Stimulated activated memory B cell treated with anti-CD40 and anti-IgM and Interleukin-4, amounts not matched to agents 10 μg/mL and 1 μg/mL and 100 μg/mL, for 72 hours (primary cell): ENCODE results near the gene AMH.
"Not testable (repeated sequence)": the region's sequence is repeated elsewhere in the genome, so short reads cannot be mapped to it uniquely, and the experiment has no call there.

Experiments
- ATAC-seq: fragments of 150-1000 bp; cut with Tn5 transposase; 2 replicates; pipeline ENCODE4 v1.10.0; 2021
- H3K27ac Mint-ChIP-seq: one replicate; pipeline ENCODE4 v1.8.0; 2022; ENCODE audit warnings: mild to moderate bottlenecking, mixed read lengths
- H3K27me3 Mint-ChIP-seq: one replicate; pipeline ENCODE4 v1.8.0; 2022; ENCODE audit warnings: mixed read lengths
- H3K36me3 Mint-ChIP-seq: one replicate; pipeline ENCODE4 v1.8.0; 2022; ENCODE audit warnings: mixed read lengths
- H3K4me1 Mint-ChIP-seq: one replicate; pipeline ENCODE4 v1.8.0; 2022; ENCODE audit warnings: mixed read lengths
- H3K4me3 Mint-ChIP-seq: one replicate; pipeline ENCODE4 v1.8.0; 2022; ENCODE audit warnings: mild to moderate bottlenecking, moderate library complexity, mixed read lengths
- H3K9me3 Mint-ChIP-seq: one replicate; pipeline ENCODE4 v1.8.0; 2022; ENCODE audit warnings: mixed read lengths

AMH gene

DNA sequence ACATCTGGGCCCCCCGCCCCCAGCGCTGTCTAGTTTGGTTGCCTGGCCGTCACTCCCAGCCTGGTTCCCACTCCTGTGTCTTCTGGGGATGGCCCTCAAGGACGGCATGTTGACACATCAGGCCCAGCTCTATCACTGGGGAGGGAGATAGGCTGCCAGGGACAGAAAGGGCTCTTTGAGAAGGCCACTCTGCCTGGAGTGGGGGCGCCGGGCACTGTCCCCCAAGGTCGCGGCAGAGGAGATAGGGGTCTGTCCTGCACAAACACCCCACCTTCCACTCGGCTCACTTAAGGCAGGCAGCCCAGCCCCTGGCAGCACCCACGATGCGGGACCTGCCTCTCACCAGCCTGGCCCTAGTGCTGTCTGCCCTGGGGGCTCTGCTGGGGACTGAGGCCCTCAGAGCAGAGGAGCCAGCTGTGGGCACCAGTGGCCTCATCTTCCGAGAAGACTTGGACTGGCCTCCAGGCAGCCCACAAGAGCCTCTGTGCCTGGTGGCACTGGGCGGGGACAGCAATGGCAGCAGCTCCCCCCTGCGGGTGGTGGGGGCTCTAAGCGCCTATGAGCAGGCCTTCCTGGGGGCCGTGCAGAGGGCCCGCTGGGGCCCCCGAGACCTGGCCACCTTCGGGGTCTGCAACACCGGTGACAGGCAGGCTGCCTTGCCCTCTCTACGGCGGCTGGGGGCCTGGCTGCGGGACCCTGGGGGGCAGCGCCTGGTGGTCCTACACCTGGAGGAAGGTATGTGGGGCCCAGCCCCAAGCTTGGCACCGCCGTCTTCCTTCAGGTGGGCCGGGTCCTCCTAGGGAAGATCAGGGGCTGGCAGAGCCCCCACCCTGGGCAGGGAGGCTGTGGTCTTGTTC is at the start of gene AMH:
Gene AMH, plus strand, starts transcription at position 314 of the 857 bp plus-strand sequence. Its CDS starts 10 bp downstream, at position 324.
- no peak for ATAC-seq

GRCh38 chr19:2199861-2200623 is 49.1 kb upstream of the AMH start:
- peaks cover 37% of the 10 kb centered on the region for H3K4me1 Mint-ChIP-seq
- H3K27ac Mint-ChIP-seq: no peak overlapping the region
- ATAC-seq: no peak
- no peak overlapping the region for H3K4me3 Mint-ChIP-seq
- H3K27me3 Mint-ChIP-seq: no peaks in the 10 kb centered on the region
- H3K9me3 Mint-ChIP-seq: no peaks in the 10 kb centered on the region
- H3K36me3 Mint-ChIP-seq: peaks cover 61% of the 10 kb centered on the region

More for the DNA sequence above, at the start of gene AMH:
- no peaks in the 10 kb centered on the region for H3K9me3 Mint-ChIP-seq
- no peak within 1 kb of the TSS for H3K4me3 Mint-ChIP-seq
- H3K27ac Mint-ChIP-seq: peak within 1 kb of the TSS; percentile 12
- peaks cover 24% of the 10 kb centered on the region for H3K27me3 Mint-ChIP-seq
- H3K36me3 Mint-ChIP-seq: peaks cover 43% of the 10 kb centered on the region
- H3K4me1 Mint-ChIP-seq: peaks cover 36% of the 10 kb centered on the region

DNA sequence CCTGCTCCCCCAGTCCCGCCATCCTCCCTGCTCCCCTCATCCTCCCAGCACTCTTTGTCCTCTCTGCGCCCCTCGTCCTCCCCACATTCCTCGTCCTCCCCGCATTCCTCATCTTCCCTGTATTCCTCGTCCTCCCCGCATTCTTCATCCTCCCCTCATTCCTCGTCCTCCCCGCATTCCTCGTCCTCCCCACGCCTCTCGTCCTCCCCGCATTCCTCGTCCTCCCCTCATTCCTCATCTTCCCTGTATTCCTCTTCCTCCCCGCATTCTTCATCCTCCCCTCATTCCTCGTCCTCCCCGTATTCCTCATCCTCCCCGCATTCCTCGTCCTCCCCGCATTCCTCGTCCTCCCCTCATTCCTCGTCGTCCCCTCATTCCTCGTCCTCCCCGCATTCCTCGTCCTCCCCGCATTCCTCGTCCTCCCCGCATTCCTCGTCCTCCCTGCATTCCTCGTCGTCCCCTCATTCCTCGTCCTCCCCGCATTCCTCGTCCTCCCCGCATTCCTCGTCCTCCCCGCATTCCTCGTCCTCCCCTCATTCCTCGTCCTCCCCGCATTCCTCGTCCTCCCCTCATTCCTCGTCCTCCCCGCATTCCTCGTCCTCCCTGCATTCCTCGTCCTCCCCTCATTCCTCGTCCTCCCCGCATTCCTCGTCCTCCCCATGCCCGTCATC is 48.4 kb upstream of the AMH start:
- ATAC-seq, H3K27ac Mint-ChIP-seq, H3K9me3 Mint-ChIP-seq, H3K27me3 Mint-ChIP-seq, H3K4me3 Mint-ChIP-seq: not testable (repeated sequence)
- H3K4me1 Mint-ChIP-seq: peaks cover 37% of the 10 kb centered on the region
- peaks cover 61% of the 10 kb centered on the region for H3K36me3 Mint-ChIP-seq

GRCh38 chr19:2201473-2202148 is 47.5 kb upstream of the AMH start:
- H3K4me1 Mint-ChIP-seq: peaks cover 35% of the 10 kb centered on the region
- peaks cover 61% of the 10 kb centered on the region for H3K36me3 Mint-ChIP-seq
- H3K4me3 Mint-ChIP-seq: no peak overlapping the region
- no peak overlapping the region for H3K27ac Mint-ChIP-seq
- H3K27me3 Mint-ChIP-seq: no peaks in the 10 kb centered on the region
- no peak for ATAC-seq
- no peaks in the 10 kb centered on the region for H3K9me3 Mint-ChIP-seq

- H3K9me3 Mint-ChIP-seq: no peaks in the 10 kb centered on the region
- peaks cover 58% of the 10 kb centered on the region for H3K36me3 Mint-ChIP-seq
- ATAC-seq: no peak
- H3K27me3 Mint-ChIP-seq: no peaks in the 10 kb centered on the region
- H3K4me1 Mint-ChIP-seq: peaks cover 28% of the 10 kb centered on the region
- no peak overlapping the region for H3K27ac Mint-ChIP-seq
- H3K4me3 Mint-ChIP-seq: no peak overlapping the region
Observed at GRCh38 chr19:2202366-2202765, 46.8 kb upstream of the AMH start.

DNA sequence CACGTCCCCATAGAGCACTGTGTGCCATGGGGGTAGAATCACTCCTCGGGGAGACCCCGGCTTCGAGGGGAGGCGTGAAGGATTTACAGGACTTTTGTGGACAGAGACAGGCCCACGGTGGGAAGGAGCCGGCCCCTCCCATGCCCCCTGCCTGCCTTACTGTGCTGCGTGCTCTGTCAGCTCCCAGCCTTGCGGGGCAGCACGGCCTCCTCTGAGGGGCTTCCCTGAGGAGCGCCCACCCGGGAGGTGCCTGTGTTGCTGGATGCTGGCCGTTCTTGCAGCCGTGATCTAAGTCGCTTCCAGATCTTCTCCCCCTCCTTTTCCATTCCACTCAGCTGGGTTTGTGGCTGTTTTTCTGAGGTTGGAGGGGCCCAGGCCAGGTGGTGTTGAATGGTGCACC is 42.1 kb upstream of the AMH start:
- Mint-ChIP-seq H3K9me3 (no peaks in the 10 kb centered on the region), H3K36me3 (peaks cover 59% of the 10 kb centered on the region), H3K27ac (no peak overlapping the region), H3K4me3 (no peak overlapping the region), H3K27me3 (no peaks in the 10 kb centered on the region), H3K4me1 (peaks cover 7% of the 10 kb centered on the region)
- no peak for ATAC-seq

DNA sequence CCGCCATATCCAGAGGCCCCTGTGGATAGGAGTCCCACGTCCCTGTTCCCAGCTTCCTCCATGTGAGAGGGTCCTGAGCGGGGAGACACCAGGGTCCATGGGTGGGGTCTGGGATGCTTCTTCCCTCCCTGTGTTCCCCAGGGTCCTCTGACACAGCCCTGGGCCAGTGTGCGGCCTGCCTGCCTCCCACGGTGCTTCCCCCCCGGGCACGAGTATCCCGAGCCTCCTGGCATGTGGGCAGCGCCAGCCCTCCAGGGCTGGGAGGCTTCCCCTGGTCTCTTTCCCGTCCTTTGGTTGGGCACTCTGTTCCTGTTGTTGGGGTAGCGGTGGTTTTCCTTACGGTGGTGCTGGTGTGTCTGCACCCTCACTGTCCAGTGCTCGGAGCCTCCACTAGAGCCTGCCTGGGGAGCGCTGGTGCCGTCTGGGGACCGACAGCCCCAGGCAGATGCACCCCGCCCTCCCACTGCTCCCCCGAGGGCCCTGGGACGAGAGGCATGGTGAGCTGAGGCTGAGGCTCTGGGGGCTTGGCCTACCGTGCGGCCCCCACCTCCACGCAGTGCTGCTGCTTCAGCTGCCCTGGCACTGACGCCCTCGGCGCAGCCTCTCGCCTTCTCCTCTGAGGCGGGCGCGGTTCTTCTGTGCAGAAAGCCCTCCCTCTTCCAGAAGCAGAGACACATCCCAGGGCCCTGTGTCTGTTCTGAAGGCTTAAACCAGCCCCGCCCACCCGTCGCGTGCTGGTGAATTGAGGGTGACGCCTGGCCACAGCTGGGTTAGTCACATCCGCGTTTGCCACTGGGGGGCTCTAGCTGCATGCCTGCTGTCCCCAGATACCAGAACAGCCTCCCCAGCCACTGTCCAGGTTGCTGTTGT is 40.9 kb upstream of the AMH start:
- peaks cover 65% of the 10 kb centered on the region for H3K36me3 Mint-ChIP-seq
- peak overlapping the region; percentile 57 for H3K27ac Mint-ChIP-seq
- peak; percentile 79 for ATAC-seq
- no peak overlapping the region for H3K4me3 Mint-ChIP-seq
- H3K9me3 Mint-ChIP-seq: no peaks in the 10 kb centered on the region
- H3K4me1 Mint-ChIP-seq: peaks cover 9% of the 10 kb centered on the region
- no peaks in the 10 kb centered on the region for H3K27me3 Mint-ChIP-seq

DNA sequence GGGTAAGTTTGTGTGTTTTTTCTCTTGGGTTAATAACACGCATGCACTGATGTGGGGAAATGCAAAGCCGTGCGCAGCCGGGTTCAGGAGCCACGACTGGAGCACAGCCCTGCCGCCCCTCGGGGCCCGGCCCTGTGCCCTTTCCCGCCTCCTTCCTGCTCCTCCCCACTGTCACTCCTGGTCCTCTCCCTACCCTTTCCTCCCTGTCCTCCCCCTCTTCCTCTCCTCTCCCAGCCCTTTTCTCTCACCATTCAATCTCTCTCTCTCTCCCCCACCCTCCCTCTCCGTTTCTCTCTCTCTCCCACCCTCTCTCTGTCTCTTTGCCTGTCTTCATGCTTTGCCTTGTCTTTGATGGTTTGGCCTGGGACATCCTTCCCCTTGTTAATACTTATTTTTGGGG is 40.1 kb upstream of the AMH start:
- H3K9me3 Mint-ChIP-seq: no peaks in the 10 kb centered on the region
- no peak for ATAC-seq
- no peaks in the 10 kb centered on the region for H3K27me3 Mint-ChIP-seq
- H3K36me3 Mint-ChIP-seq: peaks cover 66% of the 10 kb centered on the region
- H3K4me3 Mint-ChIP-seq: no peak overlapping the region
- peaks cover 13% of the 10 kb centered on the region for H3K4me1 Mint-ChIP-seq
- peak overlapping the region; percentile 57 for H3K27ac Mint-ChIP-seq

DNA sequence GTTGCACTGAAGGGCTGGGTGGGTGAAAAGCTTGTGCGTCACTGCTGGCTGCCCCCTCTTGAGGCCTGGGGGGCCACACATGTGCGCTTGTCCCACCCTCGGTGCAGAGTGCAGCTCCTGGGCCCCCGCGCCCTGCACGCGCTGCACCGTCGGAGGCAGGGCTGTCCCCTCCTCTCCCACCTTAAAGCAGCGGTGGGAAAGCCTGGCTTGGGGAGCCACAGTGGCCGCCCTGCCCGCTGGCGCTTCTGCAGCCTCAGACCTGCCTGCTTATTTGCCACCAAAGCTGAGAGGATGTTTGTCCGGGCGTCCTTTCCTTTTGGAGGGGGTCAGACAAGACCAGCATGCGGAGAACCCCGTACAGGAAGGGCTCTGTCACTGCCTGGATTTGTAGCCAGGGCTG is 39.7 kb upstream of the AMH start:
- Mint-ChIP-seq H3K4me3 (no peak overlapping the region), H3K36me3 (peaks cover 62% of the 10 kb centered on the region), H3K4me1 (peaks cover 9% of the 10 kb centered on the region), H3K27me3 (no peaks in the 10 kb centered on the region), H3K9me3 (no peaks in the 10 kb centered on the region), H3K27ac (no peak overlapping the region)
- no peak for ATAC-seq

GRCh38 chr19:2210206-2210605 is 38.9 kb upstream of the AMH start:
- no peaks in the 10 kb centered on the region for H3K9me3 Mint-ChIP-seq
- no peaks in the 10 kb centered on the region for H3K27me3 Mint-ChIP-seq
- H3K27ac Mint-ChIP-seq: no peak overlapping the region
- H3K4me3 Mint-ChIP-seq: no peak overlapping the region
- H3K4me1 Mint-ChIP-seq: peaks cover 17% of the 10 kb centered on the region
- no peak for ATAC-seq
- H3K36me3 Mint-ChIP-seq: peaks cover 58% of the 10 kb centered on the region

DNA sequence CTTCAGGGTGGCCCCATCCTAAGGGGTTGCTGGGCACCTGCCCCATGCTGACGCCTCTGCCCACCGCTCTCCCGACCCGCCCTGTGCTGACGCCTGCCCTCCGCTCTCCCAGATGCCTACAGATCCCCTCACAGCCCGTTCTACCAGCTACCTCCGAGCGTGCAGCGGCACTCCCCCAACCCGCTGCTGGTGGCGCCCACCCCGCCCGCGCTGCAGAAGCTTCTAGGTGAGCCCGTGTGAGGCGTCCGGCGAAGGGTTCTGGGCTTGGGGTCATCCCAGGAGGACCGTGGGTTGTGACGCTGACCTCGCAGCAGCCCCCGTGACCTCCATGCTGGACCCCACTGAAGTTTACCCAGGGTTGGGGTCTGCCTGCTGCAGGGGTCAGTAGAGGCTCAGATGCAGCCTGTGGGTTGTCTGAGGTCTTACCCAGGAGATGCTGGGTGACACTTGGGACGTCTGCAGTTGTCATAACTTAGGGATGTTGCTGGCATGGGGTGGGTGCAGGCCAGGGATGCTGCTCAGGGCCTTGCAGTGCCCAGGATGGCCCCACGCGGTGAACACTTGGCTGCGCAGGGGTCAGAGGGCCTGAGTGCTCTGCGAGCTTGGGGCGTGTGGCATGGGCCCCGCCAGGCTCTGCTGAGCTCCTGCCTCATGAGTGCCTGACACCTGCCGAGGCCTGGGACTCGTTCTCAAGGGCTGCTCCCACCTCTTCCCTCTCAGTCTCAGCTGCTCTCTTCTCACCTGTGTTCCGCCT is 38.0 kb upstream of the AMH start:
- no peaks in the 10 kb centered on the region for H3K27me3 Mint-ChIP-seq
- peaks cover 27% of the 10 kb centered on the region for H3K4me1 Mint-ChIP-seq
- ATAC-seq: no peak
- peak overlapping the region; percentile 47 for H3K27ac Mint-ChIP-seq
- no peak overlapping the region for H3K4me3 Mint-ChIP-seq
- H3K36me3 Mint-ChIP-seq: peaks cover 61% of the 10 kb centered on the region
- no peaks in the 10 kb centered on the region for H3K9me3 Mint-ChIP-seq

- no peak overlapping the region for H3K4me3 Mint-ChIP-seq
- no peak for ATAC-seq
- H3K36me3 Mint-ChIP-seq: peaks cover 67% of the 10 kb centered on the region
Observed at GRCh38 chr19:2212861-2213711, 36.0 kb upstream of the AMH start.

GRCh38 chr19:2213799-2214198 is 35.3 kb upstream of the AMH start:
- Mint-ChIP-seq H3K27me3 (no peaks in the 10 kb centered on the region), H3K9me3 (no peaks in the 10 kb centered on the region), H3K27ac (no peak overlapping the region), H3K36me3 (peaks cover 71% of the 10 kb centered on the region), H3K4me3 (no peak overlapping the region), H3K4me1 (peaks cover 32% of the 10 kb centered on the region)
- ATAC-seq: no peak

More at GRCh38 chr19:2212861-2213711, 36.0 kb upstream of the AMH start:
- Mint-ChIP-seq H3K9me3 (no peaks in the 10 kb centered on the region), H3K4me1 (peaks cover 32% of the 10 kb centered on the region), H3K27ac (no peak overlapping the region), H3K27me3 (no peaks in the 10 kb centered on the region)
